Activated CD4-positive, alpha-beta memory T cell treated with anti-CD3 and anti-CD28 coated beads for 36 hours (primary cell): ENCODE data around the gene LRP2BP. TPM values are rescaled to one million over a fixed set of nuclear protein-coding genes. Genes with fewer than 3 reads are reported as not detected.
A peak's percentile ranks its signal among the peaks of the same experiment; 100 is the strongest.

Source experiments
- CTCF ChIA-PET: fragments of 350-600 bp; sonication (Branson Sonifier 250); formaldehyde crosslinking; loops from one replicate; lab custom pipeline; 2021; ENCODE audit warnings: antibody characterized with exemption, inconsistent platforms; lab: Charles Lee
- POLR2A ChIA-PET: fragments of 350-600 bp; sonication (Branson Sonifier 250); formaldehyde crosslinking; loops from one replicate; lab custom pipeline; 2021; ENCODE audit warnings: antibody characterized with exemption; lab: Charles Lee
- DNase-seq: peaks from one replicate; pipeline ENCODE4 v3.0.0-alpha.2; 2020
- H3K27ac Mint-ChIP-seq: one replicate; pipeline ENCODE4 v1.8.0; 2021; ENCODE audit warnings: mixed read lengths
- H3K27me3 Mint-ChIP-seq: one replicate; pipeline ENCODE4 v1.8.0; 2021; ENCODE audit warnings: mixed read lengths
- H3K36me3 Mint-ChIP-seq: one replicate; pipeline ENCODE4 v1.8.0; 2021; ENCODE audit warnings: mixed read lengths
- H3K4me1 Mint-ChIP-seq: one replicate; pipeline ENCODE4 v1.8.0; 2021; ENCODE audit warnings: low read depth, mixed read lengths
- H3K4me3 Mint-ChIP-seq: one replicate; pipeline ENCODE4 v1.8.0; 2021; ENCODE audit warnings: mild to moderate bottlenecking, mixed read lengths
- H3K9me3 Mint-ChIP-seq: one replicate; pipeline ENCODE4 v1.8.0; 2021; ENCODE audit warnings: mixed read lengths
- intact Hi-C: fragments of 100-400 bp; cut with micrococcal nuclease; formaldehyde crosslinking; loops from one replicate; pipeline ENCODE4 v1.15.1; 2023
- total RNA-seq, 2 experiments: library from RNA; stranded (reverse); gene quantifications; one replicate each; pipeline ENCODE4 v1.2.3, GENCODE V29; 2021

The LRP2BP gene
- total RNA-seq, 2 experiments from 2014 or later = 0.36 to 0.48 TPM

DNA sequence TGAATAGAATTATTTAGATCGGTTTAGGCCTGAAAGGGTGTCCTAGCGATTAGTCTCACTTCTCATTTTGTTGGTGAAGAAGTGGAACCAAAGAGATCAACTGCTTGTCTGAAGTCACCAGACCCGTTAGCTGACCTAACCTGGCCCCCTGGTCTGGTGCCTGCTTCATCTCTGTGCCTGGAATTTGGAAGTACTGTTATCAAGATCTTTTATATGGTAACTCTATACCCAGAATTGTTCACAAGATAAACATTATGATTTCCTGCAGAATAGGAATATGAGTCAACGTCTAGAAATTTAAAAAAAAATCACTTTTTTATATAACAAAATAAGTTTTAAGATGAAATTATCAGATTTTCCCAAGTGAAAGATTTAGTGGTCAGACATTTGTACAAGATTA, 37.2 kb downstream of the LRP2BP start:
- no peak overlapping the region for H3K27ac Mint-ChIP-seq
- POLR2A ChIA-PET = no interaction called here
- H3K36me3 Mint-ChIP-seq = peaks cover 13% of the 10 kb centered on the region
- H3K27me3 Mint-ChIP-seq = no peaks in the 10 kb centered on the region
- no peak overlapping the region for H3K4me3 Mint-ChIP-seq
- CTCF ChIA-PET = no interaction called here
- H3K4me1 Mint-ChIP-seq = peaks cover 11% of the 10 kb centered on the region
- intact Hi-C loops = loop anchor here (5.0 kb wide), 1 partner anchor 39 kb away; the partner anchor contains the start of genes ANKRD37 and LRP2BP
- H3K9me3 Mint-ChIP-seq = no peaks in the 10 kb centered on the region
- DNase-seq = no peak

DNA sequence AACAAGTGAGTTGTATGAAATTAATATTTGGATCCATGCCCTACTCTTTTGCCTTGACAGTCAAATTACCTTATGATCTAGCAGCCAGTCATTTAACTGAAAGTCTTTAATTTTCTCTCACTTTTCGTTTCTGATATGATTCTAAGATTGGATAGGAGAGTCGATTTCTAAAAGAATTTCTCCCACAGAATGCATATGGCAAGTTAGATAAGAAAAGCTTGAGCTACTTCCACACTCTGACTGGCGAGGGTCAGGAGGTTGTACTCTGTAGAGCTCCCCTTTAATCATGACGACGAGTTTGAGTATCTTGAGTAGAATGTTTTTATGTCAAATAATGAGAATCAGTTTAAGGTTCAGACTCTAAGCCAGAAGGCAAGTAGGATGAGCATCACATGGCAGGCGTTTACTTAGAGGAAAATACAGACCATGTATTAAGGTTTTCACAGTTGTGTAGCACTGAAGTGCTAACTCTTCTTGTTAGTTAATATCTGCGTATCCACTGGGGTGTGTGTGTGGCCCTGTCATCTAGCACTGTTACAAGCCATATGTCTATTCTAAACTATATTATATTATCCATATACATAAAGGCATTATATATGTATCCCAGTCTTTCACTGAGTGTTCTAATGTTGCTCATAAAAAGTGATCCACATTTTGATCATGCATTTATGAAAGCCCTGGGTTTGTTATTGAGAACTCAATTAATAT, 37.8 kb downstream of the LRP2BP start:
- intact Hi-C loops = loop anchor here (5.0 kb wide), 1 partner anchor 39 kb away; the partner anchor contains the start of genes ANKRD37 and LRP2BP
- Mint-ChIP-seq H3K27ac (no peak overlapping the region), H3K27me3 (no peaks in the 10 kb centered on the region), H3K4me1 (peaks cover 11% of the 10 kb centered on the region), H3K4me3 (no peak overlapping the region), H3K9me3 (no peaks in the 10 kb centered on the region), H3K36me3 (peaks cover 15% of the 10 kb centered on the region)
- no peak for DNase-seq
- ChIA-PET CTCF (no interaction called here), POLR2A (no interaction called here)

DNA sequence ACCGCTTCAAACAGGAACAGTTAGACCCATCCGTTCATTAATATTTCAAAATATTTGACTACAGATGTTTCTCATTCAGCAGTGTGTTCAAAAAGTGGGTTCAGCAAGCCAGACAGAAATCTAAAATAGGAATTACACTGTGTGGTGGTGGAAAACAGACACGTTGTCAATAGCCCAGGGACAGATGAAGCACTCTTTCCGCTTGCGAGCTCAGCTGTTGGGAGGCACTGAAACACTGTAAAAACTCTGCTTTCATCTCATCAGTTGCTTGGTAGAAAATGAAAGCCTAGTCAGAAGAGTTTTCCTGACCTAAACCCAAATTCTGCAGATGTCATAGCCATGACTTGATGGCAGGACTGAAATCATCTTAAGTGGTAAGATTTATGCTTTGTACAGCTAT, 38.5 kb downstream of the LRP2BP start:
- Mint-ChIP-seq H3K36me3 (peaks cover 18% of the 10 kb centered on the region), H3K4me3 (no peak overlapping the region), H3K27me3 (no peaks in the 10 kb centered on the region), H3K9me3 (no peaks in the 10 kb centered on the region), H3K4me1 (peaks cover 11% of the 10 kb centered on the region), H3K27ac (peak overlapping the region; percentile 7)
- intact Hi-C loops = loop anchor here (5.0 kb wide), 1 partner anchor 40 kb away; the partner anchor contains the start of genes ANKRD37 and LRP2BP
- POLR2A ChIA-PET = no interaction called here
- CTCF ChIA-PET = no interaction called here
- peak; percentile 48 for DNase-seq

DNA sequence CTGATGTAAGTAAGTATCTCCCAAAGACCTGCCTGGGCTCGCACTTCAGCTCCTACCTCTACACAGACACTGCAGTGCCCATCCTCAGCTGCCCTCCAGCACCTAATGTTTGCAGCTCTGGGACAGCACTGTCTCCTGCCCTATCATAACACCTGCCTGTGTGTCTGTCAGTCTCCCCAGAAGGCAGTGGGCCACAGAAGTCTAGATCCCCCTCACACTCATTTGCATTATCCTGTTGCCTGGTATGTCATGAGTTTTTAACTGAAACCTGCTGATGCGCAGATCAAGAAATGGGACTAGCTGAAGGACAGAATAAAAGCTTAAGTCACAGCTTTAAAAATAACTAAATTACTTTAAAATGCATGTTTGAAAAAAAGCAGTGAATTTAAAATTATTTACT, 43.0 kb downstream of the LRP2BP start:
- Mint-ChIP-seq H3K4me1 (peaks cover 9% of the 10 kb centered on the region), H3K27ac (no peak overlapping the region), H3K36me3 (peaks cover 46% of the 10 kb centered on the region), H3K4me3 (no peak overlapping the region), H3K9me3 (no peaks in the 10 kb centered on the region), H3K27me3 (no peaks in the 10 kb centered on the region)
- ChIA-PET POLR2A (no interaction called here), CTCF (no interaction called here)
- no peak for DNase-seq
- intact Hi-C loops = no loop called here

DNA sequence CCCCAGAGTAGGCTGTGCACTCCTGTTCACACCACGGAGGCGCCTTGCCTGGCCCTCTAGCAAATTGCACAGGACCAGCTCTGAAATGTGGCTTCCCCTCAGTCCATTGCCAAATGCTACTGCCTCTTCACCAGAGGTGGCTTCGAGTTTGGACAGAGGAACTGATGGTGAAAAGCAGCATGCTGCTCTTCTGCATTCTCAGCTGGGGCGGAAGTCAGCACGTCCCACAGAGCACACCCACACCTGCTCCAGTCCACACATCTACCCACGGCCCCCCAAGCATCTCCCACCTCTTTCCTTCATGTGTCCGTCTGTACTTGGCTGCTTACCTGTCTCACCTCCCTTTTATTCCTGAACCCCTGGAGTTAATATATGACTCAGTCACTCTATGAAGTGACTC, 43.5 kb downstream of the LRP2BP start:
- peaks cover 46% of the 10 kb centered on the region for H3K36me3 Mint-ChIP-seq
- H3K4me3 Mint-ChIP-seq = no peak overlapping the region

GRCh38 chr4:185351691-185352090, 44.0 kb downstream of the LRP2BP start:
- intact Hi-C loops = no loop called here
- Mint-ChIP-seq H3K4me3 (no peak overlapping the region), H3K27me3 (no peaks in the 10 kb centered on the region), H3K36me3 (peaks cover 51% of the 10 kb centered on the region), H3K4me1 (peaks cover 3% of the 10 kb centered on the region), H3K27ac (no peak overlapping the region), H3K9me3 (no peaks in the 10 kb centered on the region)
- POLR2A ChIA-PET = no interaction called here
- CTCF ChIA-PET = no interaction called here
- no peak for DNase-seq

More for the DNA sequence above, 43.5 kb downstream of the LRP2BP start:
- peaks cover 4% of the 10 kb centered on the region for H3K4me1 Mint-ChIP-seq
- intact Hi-C loops = no loop called here
- CTCF ChIA-PET = no interaction called here
- H3K27me3 Mint-ChIP-seq = no peaks in the 10 kb centered on the region
- H3K27ac Mint-ChIP-seq = no peak overlapping the region
- H3K9me3 Mint-ChIP-seq = no peaks in the 10 kb centered on the region
- no peak for DNase-seq
- POLR2A ChIA-PET = no interaction called here

DNA sequence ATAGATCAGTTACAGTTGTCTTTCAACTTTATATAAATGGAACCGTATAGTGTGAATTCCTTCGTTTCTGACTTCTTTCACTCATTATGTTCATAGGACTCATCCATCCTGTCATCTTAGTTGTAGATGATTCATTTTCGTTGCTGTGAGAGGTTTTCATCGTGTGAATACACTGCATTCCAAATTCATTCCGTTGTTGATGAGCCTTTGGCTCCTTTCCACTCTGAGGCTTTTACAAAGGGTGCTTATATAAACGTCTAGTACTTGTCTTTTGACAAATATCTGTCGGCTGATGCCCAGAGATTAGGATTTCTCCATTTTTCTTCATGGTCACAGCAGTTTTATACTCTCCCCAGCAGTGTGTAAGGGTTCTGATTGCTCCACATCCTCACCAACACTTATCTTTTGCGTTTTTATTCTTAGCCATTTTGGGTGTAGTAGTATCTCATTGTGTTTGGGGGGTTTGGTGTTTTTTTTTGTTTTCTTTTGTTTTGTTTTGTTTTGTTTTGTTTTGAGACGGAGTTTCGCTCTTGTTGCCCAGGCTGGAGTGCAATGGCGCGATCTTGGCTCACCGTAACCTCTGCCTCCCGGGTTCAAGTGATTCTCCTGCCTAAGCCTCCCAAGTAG, 48.6 kb downstream of the LRP2BP start:
- intact Hi-C loops = no loop called here
- H3K27ac Mint-ChIP-seq = no peak overlapping the region

DNA sequence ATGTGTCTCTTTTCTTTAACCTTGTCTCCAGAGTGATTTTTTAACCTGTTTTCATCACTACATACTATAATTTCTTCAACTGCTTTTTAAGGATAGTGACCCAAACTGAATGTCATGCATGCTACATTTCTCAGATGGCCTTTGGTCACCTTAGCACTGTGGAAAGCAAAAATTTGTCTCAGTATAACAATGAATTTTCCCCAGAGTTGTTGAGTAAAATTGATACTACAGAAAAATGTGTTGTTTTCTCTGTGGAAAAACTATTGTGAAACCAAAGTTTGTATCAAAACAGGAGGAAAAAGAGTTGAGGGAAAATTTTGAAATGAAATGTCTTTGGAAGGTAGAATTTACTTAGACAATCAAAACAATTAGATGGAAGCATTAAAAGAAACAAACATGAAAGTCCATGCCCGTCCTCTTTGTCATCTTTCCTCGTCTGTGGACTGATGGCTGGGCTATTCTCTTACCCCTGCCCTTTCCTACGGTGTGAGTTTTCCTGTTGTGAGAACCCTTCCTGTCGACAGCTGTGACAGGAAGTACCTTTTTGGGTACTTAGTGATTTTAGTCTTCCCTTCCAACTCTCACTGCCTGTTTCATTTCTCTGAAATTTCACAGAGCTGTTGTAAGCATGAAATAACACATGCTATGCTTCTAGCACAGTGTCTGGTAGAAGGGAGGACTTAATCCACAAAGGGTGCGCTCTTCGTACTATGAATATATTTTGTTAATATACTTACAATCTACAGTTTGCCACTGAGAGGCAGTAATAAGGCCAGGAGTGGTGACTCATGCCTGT, 50.8 kb downstream of the LRP2BP start:
- POLR2A ChIA-PET = no interaction called here
- Mint-ChIP-seq H3K36me3 (peaks cover 32% of the 10 kb centered on the region), H3K4me1 (peaks cover 56% of the 10 kb centered on the region), H3K27ac (peak overlapping the region; percentile 79), H3K4me3 (no peak overlapping the region), H3K9me3 (no peaks in the 10 kb centered on the region), H3K27me3 (no peaks in the 10 kb centered on the region)
- CTCF ChIA-PET = interaction anchor here (1.1 kb wide), 1 partner anchor 10 kb away, joined by 4 read pairs; no protein-coding TSS in a partner anchor
- intact Hi-C loops = loop anchor here (1.0 to 5.0 kb wide), 4 partner anchors 49 to 923 kb away; partner anchors contain the start of gene CFAP97
- no peak for DNase-seq

More for the DNA sequence above, 48.6 kb downstream of the LRP2BP start:
- DNase-seq = no peak
- H3K9me3 Mint-ChIP-seq = no peaks in the 10 kb centered on the region
- peaks cover 34% of the 10 kb centered on the region for H3K4me1 Mint-ChIP-seq
- no peaks in the 10 kb centered on the region for H3K27me3 Mint-ChIP-seq
- no peak overlapping the region for H3K4me3 Mint-ChIP-seq
- ChIA-PET POLR2A (no interaction called here), CTCF (no interaction called here)
- peaks cover 47% of the 10 kb centered on the region for H3K36me3 Mint-ChIP-seq

DNA sequence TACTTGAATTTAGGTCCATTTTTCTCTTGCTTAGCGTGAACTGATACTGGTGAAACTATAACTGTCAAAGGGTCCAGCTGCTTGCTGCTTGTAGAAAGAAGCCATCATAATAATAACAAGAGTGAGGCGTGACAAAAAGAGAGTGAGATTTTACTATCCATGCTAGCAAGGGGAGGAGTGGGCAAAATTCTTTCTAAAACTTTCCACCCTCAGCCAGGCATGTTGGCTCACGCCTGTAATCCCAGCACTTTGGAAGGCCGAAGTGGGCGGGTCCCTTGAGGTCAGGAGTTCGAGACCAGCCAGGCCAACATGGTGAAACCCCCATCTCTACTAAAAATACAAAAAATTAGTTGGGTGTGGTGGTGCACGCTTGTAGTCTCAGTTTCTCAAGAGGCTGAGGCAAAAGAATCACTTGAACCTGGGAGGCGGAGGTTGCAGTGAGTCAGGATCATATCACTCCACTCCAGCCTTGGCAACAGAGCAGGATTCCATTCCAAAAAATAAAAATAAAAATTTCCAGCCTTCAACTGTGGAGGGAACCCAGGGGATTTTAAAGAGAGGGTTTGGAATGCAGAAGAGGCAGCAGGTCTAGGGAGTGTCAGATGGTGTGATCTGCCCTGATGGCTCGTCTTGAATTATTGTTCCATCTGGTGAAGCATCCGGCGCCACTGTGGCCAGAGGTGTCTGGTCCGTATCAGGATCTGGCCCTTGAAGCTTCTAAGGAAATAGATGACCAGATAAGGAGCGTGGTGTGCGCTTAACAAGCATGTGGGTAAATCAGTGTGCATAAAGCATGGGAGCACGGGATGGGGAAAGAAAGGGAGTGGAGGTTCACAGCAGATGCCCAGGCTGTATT, 51.8 kb downstream of the LRP2BP start:
- H3K27me3 Mint-ChIP-seq = no peaks in the 10 kb centered on the region
- H3K9me3 Mint-ChIP-seq = no peaks in the 10 kb centered on the region
- CTCF ChIA-PET = no interaction called here
- intact Hi-C loops = loop anchor here (1.0 to 5.0 kb wide), 5 partner anchors 50 to 922 kb away; partner anchors contain the start of gene CFAP97
- H3K27ac Mint-ChIP-seq = peak overlapping the region; percentile 79
- peaks cover 26% of the 10 kb centered on the region for H3K36me3 Mint-ChIP-seq
- no peak overlapping the region for H3K4me3 Mint-ChIP-seq
- peak; percentile 33 for DNase-seq
- POLR2A ChIA-PET = no interaction called here
- peaks cover 65% of the 10 kb centered on the region for H3K4me1 Mint-ChIP-seq

- POLR2A ChIA-PET = interaction anchor here (1.2 kb wide), 1 partner anchor 53 kb away, joined by 4 read pairs; the partner anchor contains the start of gene LRP2BP
These were observed 53.9 kb downstream of the LRP2BP start for GRCh38 chr4:185341841-185342240.

DNA sequence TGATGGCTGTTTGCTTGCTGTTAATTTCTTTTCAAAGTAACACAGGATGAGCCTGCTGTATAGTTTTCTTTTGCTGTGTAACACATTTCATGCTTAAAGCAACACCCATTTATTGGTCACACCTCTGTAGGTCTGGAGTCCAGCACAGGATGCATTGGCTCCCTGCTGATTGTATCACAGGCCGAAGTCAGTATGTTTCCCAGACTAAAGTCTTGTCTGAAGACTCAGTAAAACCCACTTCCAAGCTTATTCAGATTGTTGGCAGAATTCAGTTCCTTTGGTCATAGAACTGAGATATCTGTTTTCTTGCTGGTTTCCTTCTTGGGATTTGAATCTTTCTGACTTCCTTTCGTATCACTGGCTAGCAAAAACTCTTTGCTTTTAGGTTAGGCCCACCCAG, 54.3 kb downstream of the LRP2BP start:
- Mint-ChIP-seq H3K27ac (peak overlapping the region; percentile 57), H3K36me3 (peaks cover 28% of the 10 kb centered on the region), H3K4me3 (no peak overlapping the region), H3K4me1 (peaks cover 61% of the 10 kb centered on the region), H3K27me3 (no peaks in the 10 kb centered on the region), H3K9me3 (peaks cover 2% of the 10 kb centered on the region)
- intact Hi-C loops = loop anchor here (5.0 kb wide), 3 partner anchors 84 to 919 kb away; partner anchors contain the start of gene CFAP97
- no peak for DNase-seq
- ChIA-PET POLR2A (interaction anchor here (1.2 to 1.3 kb wide), 2 partner anchors 12 to 54 kb away, joined by 3 to 4 read pairs; partner anchors contain the start of gene LRP2BP), CTCF (interaction anchor here (0.6 to 1.7 kb wide), 2 partner anchors 9 to 23 kb away, joined by 3 read pairs; no protein-coding TSS in a partner anchor)

More at GRCh38 chr4:185341841-185342240, 53.9 kb downstream of the LRP2BP start:
- Mint-ChIP-seq H3K27ac (peak overlapping the region; percentile 57), H3K36me3 (peaks cover 26% of the 10 kb centered on the region), H3K27me3 (no peaks in the 10 kb centered on the region), H3K4me1 (peaks cover 63% of the 10 kb centered on the region), H3K9me3 (peaks cover 2% of the 10 kb centered on the region), H3K4me3 (no peak overlapping the region)
- peak; percentile 61 for DNase-seq
- CTCF ChIA-PET = interaction anchor here (0.6 to 1.7 kb wide), 2 partner anchors 10 to 23 kb away, joined by 3 read pairs; no protein-coding TSS in a partner anchor
- intact Hi-C loops = loop anchor here (2.0 to 5.0 kb wide), 4 partner anchors 85 to 920 kb away; partner anchors contain the start of gene CFAP97
